ENCODE measurements around the gene FAM83E.
A peak's percentile ranks its signal among the peaks of the same experiment; 100 is the strongest.

GRCh38 chr19:48637449-48637947 lies 22.6 kb upstream of the FAM83E start:
- TF ChIP-seq CTCF (IDR thresholded peaks at IDR 0.05; ENCODE audit: control extremely low read depth in 1 of 3, insufficient read depth in 1 of 3, low read depth in 1 of 3, low read length in 3 of 3) (no peak), EP300 (IDR thresholded peaks at IDR 0.05; ENCODE audit: borderline replicate concordance in 1 of 2, low read depth in 2 of 2, low read length in 2 of 2) (no peak), POLR2AphosphoS5 (IDR thresholded peaks at IDR 0.05; ENCODE audit: low read depth, low read length) (no peak), CREB1 (IDR thresholded peaks at IDR 0.05) (peak; percentile 66)
